ENCODE data around the gene SHISA3.

SHISA3 gene

DNA sequence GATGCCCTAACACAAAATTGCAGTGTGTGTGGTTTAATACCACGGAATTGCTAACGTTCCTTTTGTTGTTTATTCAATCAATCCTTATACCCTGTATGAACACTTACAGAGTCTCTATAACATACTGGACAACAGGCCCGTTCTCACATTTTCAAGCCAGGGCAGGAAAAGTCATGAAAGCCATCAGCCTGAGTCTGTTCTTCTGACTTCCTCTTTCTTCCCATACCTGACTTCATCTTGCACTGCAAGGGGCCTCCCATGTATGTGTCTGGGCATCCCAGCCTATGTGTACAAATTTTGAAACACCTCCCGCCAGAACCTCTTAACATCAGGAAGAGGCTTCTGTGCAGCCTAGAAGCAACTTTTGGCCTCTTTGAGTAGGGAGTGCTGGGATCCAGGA is 4.9 kb upstream of the SHISA3 start:
- DNase-seq = no peak

DNA sequence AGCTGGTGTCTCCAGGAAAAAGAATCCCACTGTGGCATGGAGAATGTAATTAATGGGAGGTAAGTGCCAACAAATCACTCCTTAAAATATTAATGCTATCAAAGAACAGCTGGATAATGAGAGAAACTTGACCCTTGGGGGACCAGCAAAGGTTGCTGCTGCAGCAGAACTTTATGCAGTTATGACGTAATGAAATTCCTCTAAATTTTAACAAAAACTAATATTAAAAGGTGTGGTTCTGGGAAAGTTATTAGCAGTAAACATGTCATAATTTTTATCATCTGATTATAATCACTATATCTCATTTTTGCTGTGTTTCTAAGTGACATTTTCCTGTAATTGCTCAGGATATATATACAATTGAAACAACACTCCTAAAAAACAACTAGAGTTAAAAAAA is 1.7 kb upstream of the SHISA3 start:
- DNase-seq = no peak

DNA sequence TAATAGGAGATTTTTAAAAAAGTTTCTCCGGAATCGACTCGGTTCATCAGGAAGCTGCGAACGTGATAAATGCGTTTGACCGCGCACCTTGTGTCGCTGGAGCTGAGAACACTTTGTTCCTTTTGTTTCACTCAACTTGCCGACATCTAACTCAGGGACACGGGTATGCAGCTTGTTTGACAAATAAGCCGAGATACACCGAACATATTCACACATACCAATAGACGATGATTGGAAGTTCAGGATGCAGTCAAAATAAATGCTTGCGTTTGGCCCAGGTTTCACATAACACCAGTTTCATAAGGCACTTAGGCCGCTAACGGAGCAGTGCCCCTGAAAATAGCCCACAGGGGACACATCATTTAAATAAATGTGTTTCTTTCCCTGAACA is 932 bp upstream of the SHISA3 start:
- DNase-seq = peak; percentile 20

DNA sequence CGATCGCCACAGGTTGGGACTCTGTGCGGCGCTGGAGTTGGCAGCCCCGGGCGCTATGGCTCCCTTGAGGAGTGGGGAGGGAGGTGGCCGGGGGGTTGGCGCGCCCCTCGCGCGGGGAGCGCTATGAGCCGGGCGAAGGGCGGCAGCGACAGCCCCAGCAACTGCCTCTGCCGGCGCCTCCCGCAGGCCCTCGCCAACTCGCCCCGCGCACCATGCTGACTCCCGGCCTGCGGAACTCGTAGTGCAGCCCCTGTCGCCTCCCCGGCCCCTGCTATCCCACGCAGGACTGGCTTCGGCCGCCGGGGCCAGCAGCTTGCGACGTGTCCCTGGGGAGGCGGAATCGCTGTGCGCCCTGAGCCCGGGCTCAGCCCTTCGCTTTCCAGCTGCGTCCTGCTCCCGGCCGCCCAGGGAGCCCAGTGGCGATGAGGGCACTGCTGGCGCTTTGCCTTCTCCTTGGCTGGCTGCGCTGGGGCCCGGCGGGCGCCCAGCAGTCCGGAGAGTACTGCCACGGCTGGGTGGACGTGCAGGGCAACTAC is 415 bp downstream of the SHISA3 start:
- peak; percentile 31 for DNase-seq

GRCh38 chr4:42398171-42398870 is 1.0 kb downstream of the SHISA3 start:
- DNase-seq = peak; percentile 45

DNA sequence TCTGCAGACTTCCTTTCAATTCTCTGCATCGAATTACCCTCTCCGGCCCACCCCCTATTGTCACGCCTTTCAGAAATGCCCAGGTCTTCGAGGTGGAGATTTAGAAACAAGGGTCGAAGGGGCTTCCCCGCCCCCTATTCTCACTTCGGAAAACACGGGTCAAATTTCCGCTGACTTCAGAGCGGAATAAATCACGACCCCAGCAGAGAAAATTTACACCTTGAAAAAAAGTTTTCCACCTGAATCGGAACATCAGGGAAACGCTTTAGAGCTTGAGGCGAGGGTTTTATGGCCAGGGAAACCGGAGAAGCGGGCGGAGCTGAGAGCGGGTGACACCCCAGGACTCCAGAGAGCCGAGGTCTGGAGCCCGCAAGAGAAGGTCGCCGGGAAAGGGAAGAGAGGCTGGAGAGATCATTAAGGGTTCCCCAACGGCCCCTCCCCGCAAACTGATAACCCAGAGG is 1.6 kb downstream of the SHISA3 start:
- no peak for DNase-seq

GRCh38 chr4:42399393-42399792 is 2.1 kb downstream of the SHISA3 start:
- no peak for DNase-seq

- no peak for DNase-seq
Observed at GRCh38 chr4:42401171-42401570, 3.9 kb downstream of the SHISA3 start.

DNA sequence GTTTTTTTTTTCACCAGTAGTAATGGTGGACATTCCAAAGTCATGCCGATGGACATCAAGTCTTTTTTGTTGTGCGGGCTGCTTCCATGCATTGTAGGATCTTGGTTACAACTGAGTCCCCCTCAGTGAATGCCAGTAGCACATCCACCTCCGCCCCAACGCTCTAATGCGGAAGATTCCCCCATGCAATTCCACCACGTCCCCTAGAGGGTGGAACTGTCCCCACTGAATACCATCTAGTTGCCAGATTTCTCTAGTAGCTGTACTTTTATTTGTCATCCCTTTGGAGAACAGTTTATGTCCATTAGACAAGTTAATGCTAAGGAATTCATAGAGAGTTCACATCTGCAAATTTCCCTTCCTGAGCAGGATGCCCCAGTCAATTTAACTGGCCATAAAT is 6.7 kb downstream of the SHISA3 start:
- DNase-seq = no peak

DNA sequence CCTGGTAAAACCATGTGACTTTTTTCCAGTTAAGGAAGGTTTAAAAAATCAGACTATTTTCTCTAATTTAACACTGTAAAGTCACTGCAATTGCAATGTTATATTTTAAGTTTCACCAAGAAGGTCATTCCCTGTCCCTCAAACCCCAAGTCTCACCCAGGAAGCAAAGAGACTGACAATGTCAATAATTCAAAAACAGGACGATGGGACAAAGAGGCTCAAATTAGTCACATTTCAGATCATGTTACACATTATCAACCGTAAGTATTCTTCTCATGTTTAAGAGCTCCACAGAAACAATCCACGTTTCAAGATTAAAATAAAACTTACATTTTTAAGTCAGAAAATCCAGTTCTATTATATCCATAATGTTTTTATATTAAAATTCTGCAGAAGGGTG is 13.2 kb downstream of the SHISA3 start:
- DNase-seq = no peak

GRCh38 chr4:42411803-42412202 is 14.5 kb downstream of the SHISA3 start:
- no peak for DNase-seq

GRCh38 chr4:42412251-42412650 is 15.0 kb downstream of the SHISA3 start:
- DNase-seq = no peak

DNA sequence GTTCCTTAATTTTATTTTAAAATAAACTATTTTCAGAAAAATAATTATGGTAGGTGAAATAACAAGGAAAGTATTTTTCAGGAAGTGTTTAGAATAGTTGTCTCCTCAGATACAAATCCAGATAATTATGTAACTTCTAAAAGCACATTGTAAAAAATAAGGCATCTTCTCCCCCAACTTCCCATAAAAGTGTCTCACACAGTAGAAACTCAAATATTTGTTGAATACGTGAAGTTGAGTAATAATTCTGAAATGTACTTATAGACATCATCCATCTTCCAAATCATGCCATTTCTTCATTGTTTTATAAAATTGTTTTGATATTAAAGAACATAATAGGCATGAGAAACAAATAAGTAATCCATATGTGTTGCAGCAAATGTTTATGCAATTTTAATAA is 18.0 kb downstream of the SHISA3 start:
- DNase-seq = no peak

GRCh38 chr4:42416017-42416416 is 18.7 kb downstream of the SHISA3 start:
- no peak for DNase-seq

DNA sequence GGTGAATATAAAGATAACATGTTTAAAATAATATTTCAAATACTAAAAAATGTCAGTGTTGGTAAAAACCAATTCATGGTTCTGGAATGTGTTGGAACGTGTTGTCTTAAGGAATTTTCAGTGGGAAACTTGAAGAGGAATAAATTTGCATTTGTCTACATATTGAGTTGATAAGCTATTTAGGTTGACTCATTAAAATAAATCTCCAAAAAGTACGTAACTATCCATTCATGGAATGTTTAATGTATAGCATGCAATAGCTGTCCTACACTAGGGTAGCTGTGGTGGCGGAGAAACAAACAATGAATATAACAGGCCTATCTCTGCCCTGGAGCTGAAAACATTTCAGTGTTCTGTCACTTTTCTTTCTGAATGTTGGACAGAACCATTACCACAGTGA is 20.3 kb downstream of the SHISA3 start:
- no peak for DNase-seq

- DNase-seq = no peak
Observed at GRCh38 chr4:42420140-42420539, 22.9 kb downstream of the SHISA3 start.

GRCh38 chr4:42425146-42426065 is 28.1 kb downstream of the SHISA3 start:
- no peak for DNase-seq

DNA sequence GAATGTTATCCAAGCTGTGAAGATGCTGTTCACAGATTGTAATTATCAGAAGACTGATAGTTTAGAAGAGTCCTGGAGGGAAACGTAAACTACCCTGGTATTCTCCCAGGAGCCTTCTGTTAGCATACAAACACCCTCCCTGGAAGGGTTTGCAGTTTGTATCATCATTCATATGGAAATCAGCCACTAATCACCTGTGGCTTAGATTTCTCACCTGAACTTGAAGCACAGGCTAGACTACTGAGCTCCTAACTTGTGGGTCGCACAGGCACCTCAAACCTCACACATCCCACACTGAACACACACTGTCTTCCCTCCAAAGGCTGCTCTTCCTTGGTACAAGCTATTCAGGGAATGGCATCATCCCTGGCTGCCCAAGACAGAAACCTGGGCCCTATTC is 30.7 kb downstream of the SHISA3 start:
- no peak for DNase-seq

DNA sequence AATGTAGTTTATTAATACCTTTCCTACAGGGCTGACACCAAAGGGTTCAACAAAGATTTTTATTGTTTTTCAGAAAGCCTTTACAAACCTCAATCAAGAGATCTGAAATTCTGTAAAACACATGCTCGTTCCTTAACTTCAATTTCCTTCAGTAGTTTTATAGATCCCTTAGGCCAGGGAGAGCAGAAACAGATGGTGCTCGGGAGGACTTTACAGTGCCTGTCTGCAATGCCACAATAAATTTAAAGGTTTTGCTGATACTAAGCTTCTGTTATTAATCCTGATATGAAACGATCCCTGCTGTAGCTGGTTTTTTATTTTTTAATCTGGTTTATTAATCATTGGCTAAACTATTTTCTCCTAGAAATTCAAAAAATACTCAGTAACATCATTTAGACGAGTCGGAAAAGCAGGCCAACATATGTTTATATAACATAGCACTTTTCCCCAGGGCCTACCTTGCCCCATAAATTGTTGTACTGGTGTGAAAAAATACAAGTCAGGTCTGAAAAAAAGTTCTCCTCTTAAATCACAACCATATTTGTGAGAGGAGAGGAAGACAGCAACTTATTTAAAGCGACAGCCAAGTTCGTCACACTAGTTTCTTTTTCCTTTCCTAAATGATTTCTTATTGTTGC is 39.8 kb downstream of the SHISA3 start:
- DNase-seq = no peak

DNA sequence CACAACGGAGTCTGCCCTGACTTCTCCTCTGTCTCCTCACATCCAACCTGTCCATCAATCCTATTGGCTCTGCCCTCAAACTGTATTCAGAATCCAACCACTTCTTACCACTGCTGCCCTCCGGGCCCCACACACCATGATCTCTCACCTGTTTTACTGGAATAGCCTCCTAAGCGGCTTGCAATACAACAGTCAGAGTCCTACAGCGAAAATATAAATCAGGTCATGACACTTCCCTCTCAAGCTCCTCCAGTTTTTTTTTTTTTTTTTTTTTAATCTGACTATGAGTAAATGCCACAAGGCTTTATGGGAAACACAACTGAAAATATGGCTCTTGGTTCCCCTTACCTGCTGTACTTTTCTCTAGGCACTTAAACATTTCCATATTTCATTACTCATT is 42.8 kb downstream of the SHISA3 start:
- DNase-seq = no peak

DNA sequence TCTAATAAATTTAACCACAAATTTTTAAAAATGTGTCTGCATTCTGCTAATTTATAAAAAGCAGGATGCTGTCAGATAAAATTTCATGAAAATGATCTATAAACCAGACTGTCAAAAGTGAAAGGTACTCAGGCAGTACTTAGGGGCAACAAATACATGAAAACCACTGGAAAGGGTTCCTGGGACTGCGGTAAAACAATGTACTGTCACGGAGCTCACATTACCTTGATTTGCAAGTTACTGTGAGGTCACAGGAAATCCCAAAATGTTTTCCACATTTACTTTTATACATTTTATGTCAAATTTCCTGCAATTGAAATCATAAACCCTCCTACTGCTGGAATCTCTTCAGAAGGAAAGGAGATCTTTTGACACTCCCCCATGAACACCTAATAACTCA is 45.3 kb downstream of the SHISA3 start:
- no peak for DNase-seq

DNA sequence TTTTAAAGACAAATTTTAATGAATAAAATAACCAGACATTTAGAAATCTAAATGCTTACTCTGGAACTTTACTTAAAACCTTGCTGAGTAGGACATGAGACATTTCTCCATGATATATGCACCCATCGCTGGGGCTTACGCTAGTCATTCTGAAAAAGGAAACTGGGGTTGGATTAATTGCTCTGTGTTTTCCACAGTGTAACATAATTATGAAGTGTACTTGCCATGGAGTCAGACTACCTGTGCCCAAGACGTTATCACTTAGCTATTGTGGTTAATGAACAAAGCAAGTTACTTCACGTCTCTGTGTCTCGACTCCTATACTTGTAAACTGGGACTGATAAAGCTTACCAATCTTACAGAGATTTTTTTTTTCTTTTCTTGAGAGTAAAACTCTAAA is 47.8 kb downstream of the SHISA3 start:
- no peak for DNase-seq

DNA sequence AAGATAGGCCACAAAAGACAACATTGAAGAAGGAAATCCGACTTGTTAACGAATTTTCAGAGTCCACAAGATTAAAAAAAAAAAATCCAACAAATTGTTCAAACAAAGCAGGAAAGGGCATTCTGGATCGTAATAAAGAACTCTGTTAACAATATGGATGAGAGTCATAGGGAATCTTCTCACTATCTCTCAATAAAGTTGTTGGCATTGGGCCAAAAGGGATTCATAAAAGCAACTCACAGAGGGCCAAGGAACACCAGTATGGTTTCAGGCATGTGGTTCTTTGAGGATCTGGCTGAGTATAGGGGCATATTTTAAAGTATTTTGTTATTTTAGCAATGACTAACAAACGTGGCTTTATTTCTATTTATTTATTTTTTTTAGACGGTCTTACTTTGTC is 49.5 kb downstream of the SHISA3 start:
- DNase-seq = no peak
